Endothelial cell of umbilical vein (primary cell): ENCODE measurements around the gene SRBD1.

ENCODE experiments used
- EZH2 ChIP-seq: IDR thresholded peaks from 2 replicates; pipeline ENCODE4 v1.6.1; 2012; ENCODE audit warnings: borderline replicate concordance, low read depth, mild to moderate bottlenecking, moderate library complexity, low read length, inconsistent platforms; ENCODE audit not compliant: severe bottlenecking
- FOS ChIP-seq: IDR thresholded peaks from 2 replicates; pipeline ENCODE4 v1.6.1; 2011; ENCODE audit warnings: mild to moderate bottlenecking, low read length, moderate library complexity, borderline replicate concordance; ENCODE audit not compliant: insufficient read depth
- GATA2 ChIP-seq: IDR thresholded peaks from 2 replicates; pipeline ENCODE4 v1.7.0; 2011; ENCODE audit warnings: low read depth, mild to moderate bottlenecking, moderate library complexity, mixed read lengths, low read length; ENCODE audit not compliant: insufficient read length, insufficient read depth
- JUN ChIP-seq: IDR thresholded peaks from 2 replicates; pipeline ENCODE4 v1.6.1; 2011; ENCODE audit warnings: borderline replicate concordance, low read depth; ENCODE audit not compliant: insufficient read length, insufficient read depth
- MAX ChIP-seq: IDR thresholded peaks from 2 replicates; pipeline ENCODE4 v1.6.1; 2011; ENCODE audit not compliant: insufficient read depth, insufficient read length
- MYC ChIP-seq: IDR thresholded peaks from one replicate; pipeline ENCODE4 v1.6.1; 2011; ENCODE audit warnings: mild to moderate bottlenecking, low read depth, low read length
- POLR2A ChIP-seq: IDR thresholded peaks from 2 replicates; pipeline ENCODE4 v1.6.1; 2012; ENCODE audit warnings: low read depth, mild to moderate bottlenecking, control low read depth, low read length
- POLR2AphosphoS5 ChIP-seq: IDR thresholded peaks from 2 replicates; pipeline ENCODE4 v1.6.1; 2012; ENCODE audit warnings: low read depth, mild to moderate bottlenecking, control low read depth, low read length, moderate library complexity; ENCODE audit not compliant: insufficient read depth
- TF ChIP-seq, protein P1 (sequence below), 2 donors: IDR thresholded peaks; 1 replicate in 1 of 2; 2 replicates in 1 of 2; pipeline ENCODE4 v1.5.1; 2011; ENCODE audit warnings: low read length in 2 of 2, mild to moderate bottlenecking in 2 of 2, moderate library complexity in 2 of 2, control low read depth in 1 of 2, inconsistent platforms in 1 of 2, low read depth in 1 of 2; ENCODE audit not compliant: insufficient read depth in 1 of 2; ENCODE audit errors: extremely low read depth in 1 of 2

GRCh38 chr2:45532181-45532580 is 78.9 kb downstream of the SRBD1 start:
- TF ChIP-seq, protein P1, sequence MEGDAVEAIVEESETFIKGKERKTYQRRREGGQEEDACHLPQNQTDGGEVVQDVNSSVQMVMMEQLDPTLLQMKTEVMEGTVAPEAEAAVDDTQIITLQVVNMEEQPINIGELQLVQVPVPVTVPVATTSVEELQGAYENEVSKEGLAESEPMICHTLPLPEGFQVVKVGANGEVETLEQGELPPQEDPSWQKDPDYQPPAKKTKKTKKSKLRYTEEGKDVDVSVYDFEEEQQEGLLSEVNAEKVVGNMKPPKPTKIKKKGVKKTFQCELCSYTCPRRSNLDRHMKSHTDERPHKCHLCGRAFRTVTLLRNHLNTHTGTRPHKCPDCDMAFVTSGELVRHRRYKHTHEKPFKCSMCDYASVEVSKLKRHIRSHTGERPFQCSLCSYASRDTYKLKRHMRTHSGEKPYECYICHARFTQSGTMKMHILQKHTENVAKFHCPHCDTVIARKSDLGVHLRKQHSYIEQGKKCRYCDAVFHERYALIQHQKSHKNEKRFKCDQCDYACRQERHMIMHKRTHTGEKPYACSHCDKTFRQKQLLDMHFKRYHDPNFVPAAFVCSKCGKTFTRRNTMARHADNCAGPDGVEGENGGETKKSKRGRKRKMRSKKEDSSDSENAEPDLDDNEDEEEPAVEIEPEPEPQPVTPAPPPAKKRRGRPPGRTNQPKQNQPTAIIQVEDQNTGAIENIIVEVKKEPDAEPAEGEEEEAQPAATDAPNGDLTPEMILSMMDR (IDR thresholded peaks at IDR 0.05; ENCODE audit: extremely low read depth in 1 of 2, insufficient read depth in 1 of 2, low read depth in 1 of 2, low read length in 2 of 2) = no peak
- no peak for TF ChIP-seq JUN
- no peak for TF ChIP-seq EZH2
- no peak for TF ChIP-seq POLR2AphosphoS5
- no peak for TF ChIP-seq FOS
- TF ChIP-seq POLR2A = no peak
- no peak for TF ChIP-seq GATA2
- TF ChIP-seq MAX = no peak
- no peak for TF ChIP-seq MYC
